HG02852 (cell line): ENCODE data around the gene LKAAEAR1.
"Not testable (repeated sequence)": the region's sequence is repeated elsewhere in the genome, so short reads cannot be mapped to it uniquely, and the experiment has no call there.

Source experiments
- ATAC-seq: cut with Tn5 transposase; IDR thresholded peaks from one replicate; pipeline ENCODE4 v1.9.1; 2021; ENCODE audit warnings: mild to moderate bottlenecking, moderate library complexity; ENCODE audit not compliant: unreplicated experiment

The LKAAEAR1 gene

DNA sequence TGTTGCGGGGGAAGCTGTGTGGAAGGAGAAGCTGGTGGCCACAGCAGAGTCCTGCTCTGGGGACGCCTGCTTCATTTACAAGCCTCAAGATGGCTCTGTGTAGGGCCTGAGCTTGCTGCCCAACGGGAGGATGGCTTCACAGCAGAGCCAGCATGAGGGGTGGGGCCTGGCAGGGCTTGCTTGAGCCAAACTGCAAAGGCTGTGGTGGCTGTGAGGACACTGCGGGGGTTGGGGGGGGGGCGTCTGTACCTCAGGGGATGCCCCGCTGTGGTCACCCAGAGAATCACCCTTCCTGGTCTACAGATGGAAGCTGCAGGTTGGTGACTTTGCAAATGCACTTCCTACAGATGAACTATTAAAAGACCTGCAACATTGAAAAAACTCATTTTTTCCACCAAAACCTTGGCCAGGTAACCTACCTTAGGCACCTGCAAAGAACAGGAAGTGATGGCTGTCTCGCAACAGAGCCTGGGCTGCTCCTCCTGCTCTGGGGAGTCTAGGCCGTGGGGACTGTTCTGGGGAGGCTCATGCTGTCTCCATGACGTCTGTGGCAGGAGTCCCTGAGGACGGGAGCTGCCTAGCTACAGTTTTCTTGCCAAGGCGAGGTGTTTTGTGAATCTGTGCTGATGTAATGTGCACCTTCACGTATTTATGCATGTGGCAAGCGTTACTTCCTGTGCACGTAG, 15.8 kb upstream of the LKAAEAR1 start:
- ATAC-seq = no peak

DNA sequence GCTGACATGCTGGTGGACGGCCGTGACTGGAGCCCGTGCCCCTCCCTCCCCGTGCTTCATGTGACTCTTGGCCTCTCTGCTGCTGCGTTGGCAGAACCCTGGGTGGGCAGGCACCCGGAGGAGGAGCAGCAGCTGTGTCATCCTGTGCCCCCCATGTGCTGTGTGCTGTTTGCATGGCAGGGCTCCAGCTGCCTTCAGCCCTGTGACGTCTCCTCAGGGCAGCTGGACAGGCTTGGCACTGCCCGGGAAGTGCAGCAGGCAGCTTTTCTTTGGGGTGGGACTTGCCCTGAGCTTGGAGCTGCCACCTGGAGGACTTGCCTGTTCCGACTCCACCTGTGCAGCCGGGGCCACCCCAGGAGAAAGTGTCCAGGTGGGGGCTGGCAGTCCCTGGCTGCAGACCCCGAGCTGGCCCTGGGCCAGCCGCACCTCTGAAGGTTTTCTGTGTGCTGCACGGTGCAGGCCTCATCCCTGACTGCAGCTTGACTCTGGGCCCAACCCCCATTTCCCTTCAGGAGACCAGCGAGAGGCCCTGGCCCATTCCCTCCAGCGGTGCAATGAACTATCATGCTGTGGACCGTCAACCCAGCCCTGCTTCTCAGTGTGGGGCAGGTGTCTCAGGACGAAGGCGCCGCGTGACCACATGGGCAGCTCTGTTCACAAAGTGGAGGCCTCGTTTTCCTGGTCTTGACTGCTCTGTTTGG, 15.0 kb upstream of the LKAAEAR1 start:
- no peak for ATAC-seq

DNA sequence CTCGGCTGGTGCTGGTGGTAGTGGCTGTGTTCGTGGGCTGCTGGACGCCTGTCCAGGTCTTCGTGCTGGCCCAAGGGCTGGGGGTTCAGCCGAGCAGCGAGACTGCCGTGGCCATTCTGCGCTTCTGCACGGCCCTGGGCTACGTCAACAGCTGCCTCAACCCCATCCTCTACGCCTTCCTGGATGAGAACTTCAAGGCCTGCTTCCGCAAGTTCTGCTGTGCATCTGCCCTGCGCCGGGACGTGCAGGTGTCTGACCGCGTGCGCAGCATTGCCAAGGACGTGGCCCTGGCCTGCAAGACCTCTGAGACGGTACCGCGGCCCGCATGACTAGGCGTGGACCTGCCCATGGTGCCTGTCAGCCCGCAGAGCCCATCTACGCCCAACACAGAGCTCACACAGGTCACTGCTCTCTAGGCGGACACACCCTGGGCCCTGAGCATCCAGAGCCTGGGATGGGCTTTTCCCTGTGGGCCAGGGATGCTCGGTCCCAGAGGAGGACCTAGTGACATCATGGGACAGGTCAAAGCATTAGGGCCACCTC, 14.3 kb upstream of the LKAAEAR1 start:
- no peak for ATAC-seq

DNA sequence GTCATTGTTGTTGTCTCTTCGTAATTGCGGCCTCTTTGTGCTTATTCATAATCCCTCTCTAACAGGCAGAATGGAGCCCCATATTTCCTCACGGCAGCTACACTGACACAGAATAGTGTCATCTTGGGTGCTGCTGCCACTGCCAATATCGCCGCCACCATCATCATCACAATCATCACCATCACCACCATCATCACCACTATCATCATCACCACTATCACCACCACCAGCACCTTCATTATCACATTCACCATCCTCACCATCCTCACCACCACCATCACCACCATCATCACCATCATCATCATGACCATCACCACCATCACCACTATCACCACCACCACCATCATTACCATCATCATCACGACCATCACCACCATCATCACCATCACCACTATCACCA, 12.3 kb upstream of the LKAAEAR1 start:
- ATAC-seq = no peak

DNA sequence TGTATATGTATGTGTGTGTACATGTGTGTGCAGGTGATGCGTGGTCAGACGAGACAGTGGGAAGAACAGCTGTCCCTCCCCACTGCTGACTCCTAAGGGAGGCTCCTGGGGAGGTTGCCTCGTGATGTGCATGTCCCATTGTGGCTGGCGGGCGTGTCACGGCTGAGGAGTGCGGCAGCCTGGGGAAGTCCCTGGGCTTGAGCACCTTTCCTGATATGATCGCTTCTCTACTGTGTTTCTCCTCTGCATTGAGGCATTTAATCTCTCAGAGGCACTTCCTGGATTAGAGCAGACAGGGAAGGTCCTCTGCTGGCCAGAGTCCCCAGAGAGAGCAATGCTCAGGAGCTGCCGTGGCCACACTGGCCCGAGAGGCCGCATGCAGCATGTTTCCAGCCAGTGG, 11.7 kb upstream of the LKAAEAR1 start:
- ATAC-seq = no peak

DNA sequence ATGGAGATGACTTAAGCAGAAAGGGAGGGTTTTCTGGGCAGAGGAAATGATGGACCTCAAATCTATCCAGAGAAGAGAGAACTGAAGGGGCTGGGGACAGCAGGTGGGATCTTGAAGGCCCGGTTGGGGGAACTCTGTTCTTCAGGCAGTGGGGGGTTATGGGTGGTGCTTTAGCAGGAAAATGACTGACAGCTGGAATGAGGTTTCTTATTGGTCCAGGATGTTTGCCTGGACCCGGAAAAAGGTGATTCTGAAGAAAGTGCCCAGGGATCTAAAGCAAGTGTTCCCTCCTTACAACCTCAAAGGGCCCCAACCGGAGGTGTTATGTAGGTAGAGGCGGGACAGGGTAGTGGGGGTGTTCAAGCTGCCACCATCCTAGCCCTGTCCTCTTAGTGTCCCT, 11.3 kb upstream of the LKAAEAR1 start:
- no peak for ATAC-seq

DNA sequence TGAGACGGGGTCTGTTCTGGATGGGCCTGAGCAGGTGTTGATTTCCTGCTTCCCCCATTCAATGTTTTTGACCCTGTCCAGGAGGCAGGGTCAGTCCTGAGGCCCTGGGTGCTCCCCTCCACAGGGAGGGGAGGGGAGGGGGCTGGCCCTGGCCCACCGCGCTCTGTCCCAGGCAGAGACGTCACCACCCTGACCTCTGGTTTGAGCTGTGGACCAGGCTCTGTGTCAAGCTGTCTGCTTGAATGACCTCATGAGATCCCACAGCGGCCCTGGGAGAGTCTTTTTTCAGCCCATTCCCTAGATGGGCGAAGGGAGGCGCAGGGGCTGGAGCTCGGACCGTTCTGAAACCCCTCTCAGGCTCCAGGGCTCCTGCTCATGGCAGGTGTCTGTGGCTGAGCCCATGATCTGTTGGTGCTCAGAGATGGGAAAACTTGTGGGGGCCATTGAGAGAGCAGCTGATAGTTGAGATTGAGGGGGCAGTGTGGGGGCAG, 8.9 kb upstream of the LKAAEAR1 start:
- no peak for ATAC-seq

DNA sequence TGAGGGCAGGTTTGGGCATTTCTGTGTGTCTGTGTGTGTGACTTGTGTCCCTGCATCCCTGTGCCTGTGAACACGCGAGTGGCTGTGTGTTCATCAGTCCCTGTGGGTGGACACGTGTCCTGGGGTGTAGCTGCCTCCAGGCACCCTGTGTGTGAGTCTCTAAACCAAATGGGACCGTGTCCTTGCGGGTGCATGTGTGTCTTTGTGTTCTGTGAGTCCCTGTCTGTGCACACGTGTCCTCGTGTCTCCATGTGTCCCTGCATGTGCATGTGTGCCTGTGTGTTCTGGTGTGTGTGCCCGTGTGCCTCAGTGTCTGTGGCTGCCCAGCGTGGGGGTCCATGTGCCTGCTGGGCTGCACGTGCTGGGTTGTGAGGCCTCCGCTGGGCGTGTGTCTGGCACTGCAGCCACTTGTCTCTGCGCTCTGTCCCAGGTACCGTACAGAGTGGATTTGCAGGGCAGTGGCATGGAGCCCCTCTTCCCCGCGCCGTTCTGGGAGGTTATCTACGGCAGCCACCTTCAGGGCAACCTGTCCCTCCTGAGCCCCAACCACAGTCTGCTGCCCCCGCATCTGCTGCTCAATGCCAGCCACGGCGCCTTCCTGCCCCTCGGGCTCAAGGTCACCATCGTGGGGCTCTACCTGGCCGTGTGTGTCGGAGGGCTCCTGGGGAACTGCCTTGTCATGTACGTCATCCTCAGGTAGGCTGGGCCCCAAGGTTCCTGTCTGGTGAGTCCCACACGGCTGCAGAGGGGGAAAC, 8.2 kb upstream of the LKAAEAR1 start:
- no peak for ATAC-seq

DNA sequence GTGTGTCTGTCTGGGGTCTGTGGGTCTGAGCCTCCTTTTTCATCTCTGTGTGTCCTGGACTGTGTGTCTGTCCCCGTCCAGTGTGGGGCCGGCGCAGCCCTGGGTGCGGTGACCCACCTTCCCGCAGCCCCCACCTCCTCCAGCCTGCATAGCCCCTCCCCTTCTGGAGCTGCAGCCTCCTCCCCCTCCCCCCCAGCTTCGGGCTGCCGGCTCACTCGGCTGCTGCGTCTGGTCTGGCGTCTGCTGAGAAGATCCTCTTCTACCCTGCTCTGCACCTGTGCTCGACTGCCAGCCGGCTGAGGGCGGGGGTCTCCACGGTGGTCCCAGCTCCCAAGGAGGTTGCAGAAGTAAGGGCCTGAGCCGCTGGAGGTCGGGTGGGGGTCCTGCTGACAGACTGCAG, 7.6 kb upstream of the LKAAEAR1 start:
- no peak for ATAC-seq

DNA sequence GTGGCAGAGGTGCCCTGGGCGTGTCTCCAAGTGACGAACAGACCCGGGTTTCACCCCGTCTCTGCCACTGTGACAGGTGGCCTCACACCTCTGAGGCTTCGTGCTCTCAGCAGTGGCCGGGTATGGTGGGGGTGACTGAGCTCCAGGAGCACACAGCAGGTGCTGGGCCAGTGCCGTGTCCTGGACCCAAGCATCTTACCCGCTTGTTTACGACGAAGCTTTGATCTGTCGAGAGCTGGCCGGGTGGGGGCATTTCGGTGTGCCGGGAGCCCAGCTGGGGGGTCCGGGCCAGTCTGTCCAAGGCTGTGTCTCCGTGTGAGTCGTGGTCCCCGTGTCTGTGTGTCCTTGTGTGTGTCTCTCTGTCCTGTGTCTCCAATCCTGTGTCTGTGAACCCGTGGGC, 7.1 kb upstream of the LKAAEAR1 start:
- no peak for ATAC-seq

DNA sequence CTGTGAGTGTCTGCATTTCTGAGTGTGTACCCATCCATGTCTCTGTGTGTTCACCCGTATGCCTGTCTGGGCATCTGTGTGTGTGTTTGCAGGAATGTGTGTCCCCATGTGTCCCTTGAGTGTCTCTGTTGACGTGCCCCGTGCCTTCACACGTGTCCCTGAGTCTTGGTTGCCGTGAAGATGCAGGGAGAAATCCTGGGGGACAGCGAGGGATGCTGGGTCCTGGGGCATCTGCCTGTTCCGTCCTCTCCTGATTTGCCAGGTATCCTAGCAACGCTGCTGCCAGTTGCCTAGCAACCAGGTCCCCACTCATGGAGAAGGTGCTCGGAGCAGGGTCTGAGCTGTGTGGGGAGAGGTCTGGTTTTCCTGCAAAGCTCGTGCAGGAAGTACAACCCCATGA, 6.0 kb upstream of the LKAAEAR1 start:
- ATAC-seq = no peak

DNA sequence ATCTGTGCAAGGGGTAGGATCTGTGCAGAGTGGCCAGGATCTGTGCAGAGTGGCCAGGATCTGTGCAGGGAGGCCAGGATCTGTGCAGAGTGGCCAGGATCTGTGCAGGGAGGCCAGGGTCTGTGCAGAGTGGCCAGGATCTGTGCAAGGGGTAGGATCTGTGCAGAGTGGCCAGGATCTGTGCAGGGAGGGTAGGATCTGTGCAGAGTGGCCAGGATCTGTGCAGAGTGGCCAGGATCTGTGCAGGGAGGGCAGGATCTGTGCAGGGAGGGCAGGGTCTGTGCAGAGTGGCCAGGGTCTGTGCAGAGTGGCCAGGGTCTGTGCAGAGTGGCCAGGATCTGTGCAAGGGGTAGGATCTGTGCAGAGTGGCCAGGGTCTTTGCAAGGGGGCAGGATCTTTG, 4.4 kb upstream of the LKAAEAR1 start:
- ATAC-seq = not testable (repeated sequence)

DNA sequence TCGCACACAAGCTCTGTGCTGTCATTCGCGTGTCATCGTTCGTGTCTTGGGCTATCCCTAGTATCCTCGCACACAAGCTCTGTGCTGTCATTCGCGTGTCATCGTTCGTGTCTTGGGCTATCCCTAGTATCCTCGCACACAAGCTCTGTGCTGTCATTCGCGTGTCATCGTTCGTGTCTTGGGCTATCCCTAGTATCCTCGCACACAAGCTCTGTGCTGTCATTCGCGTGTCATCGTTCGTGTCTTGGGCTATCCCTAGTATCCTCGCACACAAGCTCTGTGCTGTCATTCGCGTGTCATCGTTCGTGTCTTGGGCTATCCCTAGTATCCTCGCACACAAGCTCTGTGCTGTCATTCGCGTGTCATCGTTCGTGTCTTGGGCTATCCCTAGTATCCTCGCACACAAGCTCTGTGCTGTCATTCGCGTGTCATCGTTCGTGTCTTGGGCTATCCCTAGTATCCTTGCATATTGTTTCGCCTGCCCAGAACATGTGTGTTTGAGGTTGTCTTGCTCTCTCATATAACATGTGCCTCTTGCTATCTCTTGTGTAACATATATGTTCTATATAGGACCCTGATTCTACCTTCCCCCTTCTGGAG, 3.1 kb upstream of the LKAAEAR1 start:
- not testable (repeated sequence) for ATAC-seq

DNA sequence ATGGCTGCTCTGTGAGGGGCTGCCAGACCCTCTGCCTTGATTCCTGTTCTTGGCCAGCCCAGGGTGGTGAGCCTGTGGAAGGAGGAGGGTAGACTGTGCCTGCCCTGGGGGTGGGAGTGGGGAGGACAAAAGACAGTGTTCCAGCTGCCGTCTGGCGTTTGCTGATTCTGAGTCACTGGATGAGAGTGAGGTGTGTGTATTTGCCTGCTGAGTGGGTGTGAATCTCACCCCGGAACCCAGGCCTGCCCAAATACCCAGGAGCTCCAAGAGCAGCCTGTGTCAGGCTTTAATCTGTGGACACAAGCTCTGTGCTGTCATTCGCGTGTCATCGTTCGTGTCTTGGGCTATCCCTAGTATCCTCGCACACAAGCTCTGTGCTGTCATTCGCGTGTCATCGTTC, 2.6 kb upstream of the LKAAEAR1 start:
- ATAC-seq = no peak

DNA sequence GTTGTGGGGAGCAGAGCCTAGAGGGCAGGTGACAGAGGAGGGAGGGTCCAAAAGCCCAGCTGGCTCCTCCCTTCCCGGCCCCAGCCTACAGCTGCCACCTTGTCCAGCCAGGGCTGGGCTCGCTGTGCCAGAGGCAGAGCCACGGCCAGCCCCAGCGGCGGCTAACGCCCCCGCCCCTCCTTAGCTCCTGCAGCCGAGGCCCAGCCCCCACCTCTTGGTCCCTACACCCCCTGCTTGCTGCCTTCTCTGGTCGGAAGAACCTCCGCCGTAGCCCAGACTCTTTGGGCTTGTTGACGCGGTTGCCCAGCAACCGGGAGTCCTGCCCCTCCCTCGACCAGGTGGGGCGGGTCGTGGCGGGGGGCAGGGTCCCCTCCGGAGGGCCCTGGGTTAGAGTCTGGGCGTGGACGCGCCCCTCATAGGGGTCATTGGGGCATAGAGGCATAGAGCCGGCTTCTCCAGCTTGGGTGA, 521 bp upstream of the LKAAEAR1 start:
- no peak for ATAC-seq

DNA sequence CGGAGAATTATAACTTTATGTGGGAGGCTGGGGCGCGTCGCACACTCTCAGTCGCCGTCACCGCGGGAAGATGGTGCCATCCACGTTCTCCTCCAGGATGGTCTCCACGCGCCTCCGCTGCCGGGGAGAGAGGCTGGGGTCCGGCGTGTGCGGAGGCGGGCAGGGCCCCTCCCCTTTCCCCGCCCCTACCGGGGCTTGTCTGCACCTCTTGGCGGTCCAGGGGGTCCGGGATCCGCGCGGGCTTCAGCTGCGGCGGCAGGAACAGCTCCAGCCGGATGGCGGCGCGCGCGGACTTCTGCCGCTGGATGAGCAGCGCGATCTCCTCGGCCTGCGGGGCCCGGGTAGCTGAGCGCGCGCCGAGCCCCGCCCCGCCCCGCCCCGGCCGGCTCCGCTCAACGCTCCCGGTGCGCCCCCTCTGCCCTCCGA, 807 bp downstream of the LKAAEAR1 start:
- no peak for ATAC-seq

DNA sequence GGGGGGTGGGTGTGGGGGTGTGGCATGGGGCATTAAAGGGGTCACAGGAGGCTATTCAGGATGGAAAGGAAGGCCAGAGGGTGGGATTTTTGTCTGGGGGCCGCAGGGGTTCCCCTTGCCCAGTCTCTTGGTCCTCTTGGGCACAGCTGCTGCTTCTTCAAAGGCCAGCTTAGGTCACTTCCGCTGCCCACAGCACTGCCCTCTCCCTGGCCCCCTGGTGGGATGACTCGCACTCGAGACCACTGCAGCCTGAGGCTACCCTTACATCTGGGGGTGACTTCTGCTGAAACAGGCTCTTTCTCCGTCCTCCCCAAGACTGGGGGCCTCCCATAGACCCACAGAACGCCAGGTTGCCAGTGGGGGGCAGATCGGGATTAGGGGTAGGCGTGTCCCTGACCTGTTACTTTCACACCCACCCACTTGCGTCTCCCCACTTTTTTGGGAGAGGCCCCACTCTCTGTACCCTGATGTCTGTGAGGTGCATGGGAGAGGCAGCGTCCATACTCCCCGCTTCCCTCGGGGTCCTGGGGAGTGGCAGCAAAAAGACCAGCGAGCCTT, 1.3 kb downstream of the LKAAEAR1 start:
- no peak for ATAC-seq

DNA sequence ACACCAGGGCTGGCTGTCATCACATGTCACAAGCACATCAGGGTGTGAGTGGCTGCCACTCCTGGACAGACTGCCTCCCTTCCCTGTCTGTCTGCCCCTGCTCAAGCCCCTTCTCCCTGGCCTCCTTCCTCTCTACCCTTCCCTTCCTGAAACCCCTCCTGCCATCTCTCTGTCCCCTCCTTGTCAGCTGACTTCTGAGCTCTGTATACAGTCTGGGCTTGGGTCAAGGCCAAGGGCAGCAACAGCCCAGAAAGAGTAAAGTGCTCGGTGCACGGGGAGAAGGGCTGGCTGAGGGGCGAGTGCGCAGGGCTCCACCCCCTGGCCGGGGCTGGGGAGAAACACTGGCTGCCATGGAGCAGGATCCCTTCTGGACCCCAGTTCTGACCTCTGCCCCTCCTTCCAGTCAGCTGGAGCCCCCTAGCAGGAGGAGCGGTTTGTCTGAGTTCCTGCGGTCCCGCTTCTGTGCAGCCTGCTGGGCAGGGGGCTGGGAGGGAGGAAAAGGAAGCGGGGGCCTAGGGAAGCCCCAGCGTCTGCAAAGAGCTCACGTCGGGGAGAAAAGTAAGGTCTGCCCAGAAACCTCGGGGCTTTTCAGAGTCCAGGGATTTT, 2.0 kb downstream of the LKAAEAR1 start:
- ATAC-seq = no peak

DNA sequence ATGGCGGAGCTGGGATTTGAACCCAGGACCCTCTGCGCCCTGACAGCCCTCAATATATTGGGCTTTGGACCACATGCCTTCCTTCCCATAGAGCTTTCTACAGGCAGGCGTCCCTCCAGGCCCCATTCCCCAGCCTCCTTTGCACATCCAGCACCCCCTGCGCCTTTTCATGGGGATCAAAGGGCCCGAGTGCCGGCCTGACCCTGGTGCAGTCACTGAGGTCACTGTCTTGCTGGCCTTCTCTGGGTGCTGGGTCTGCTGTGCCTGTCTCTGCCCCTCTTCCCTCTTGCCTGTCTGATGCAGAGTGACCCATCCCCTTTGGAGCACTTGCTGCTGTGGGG, 2.6 kb downstream of the LKAAEAR1 start:
- ATAC-seq = no peak

DNA sequence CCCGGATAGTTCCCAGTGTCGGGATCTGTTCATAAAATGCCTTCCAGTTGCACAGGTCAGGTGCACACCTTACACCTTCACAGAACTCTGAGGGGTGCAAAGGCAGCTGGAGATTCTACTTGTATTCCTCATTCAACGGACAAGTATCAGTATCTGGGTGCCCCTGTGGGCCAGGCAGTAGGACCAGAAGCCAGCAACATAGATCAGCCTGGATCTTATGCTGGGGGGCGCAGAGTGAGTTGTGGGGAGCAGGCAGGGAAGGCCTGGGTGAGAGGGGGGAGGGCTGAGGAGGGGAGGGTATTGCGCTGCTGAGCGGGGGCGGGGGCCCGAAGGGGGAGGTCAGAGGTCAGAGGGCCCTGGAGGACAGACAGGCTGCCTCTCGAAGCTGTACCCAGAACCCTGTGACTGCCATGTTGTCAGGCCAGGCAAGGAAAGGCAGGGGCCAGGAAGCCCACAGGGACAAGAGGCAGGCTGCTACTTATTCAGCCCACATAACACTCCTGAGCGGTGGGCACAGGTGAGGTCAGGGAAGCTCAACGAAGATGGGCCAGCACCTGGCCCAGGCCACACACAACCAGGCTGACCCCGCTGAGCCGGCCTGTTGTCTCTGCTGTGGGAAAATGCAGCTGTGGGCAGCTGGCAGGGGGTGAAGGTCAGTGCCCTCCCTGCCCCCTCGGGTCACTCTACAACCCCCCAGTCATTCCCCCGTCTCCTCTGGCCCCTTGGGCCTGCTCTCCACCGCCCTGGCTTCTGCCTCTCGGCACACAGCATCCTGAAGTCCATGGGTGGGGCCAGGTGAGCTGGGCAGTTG, 3.2 kb downstream of the LKAAEAR1 start:
- ATAC-seq = no peak
